SK-N-SH (cell line): Measurements from ENCODE around the gene UMODL1.

ENCODE experiments used
- CTCF ChIP-seq: fragments of 200-600 bp; sonication (generic); IDR thresholded peaks from 2 replicates; pipeline ENCODE4 v1.6.1; 2017; ENCODE audit warnings: antibody characterized with exemption, mild to moderate bottlenecking, moderate library complexity
- IRF3 ChIP-seq: fragments of 150-350 bp; IDR thresholded peaks from 2 replicates; pipeline ENCODE4 v1.6.1; 2016; ENCODE audit warnings: mild to moderate bottlenecking, low read depth, low read length
- MXI1 ChIP-seq: IDR thresholded peaks from 2 replicates; pipeline ENCODE4 v1.6.1; 2012; ENCODE audit warnings: mild to moderate bottlenecking, low read depth, low read length, improper control_type of control experiment
- USF1 ChIP-seq: IDR thresholded peaks from 2 replicates; pipeline ENCODE4 v1.4.0; 2012; ENCODE audit warnings: low read depth, borderline replicate concordance
- ZBTB33 ChIP-seq: IDR thresholded peaks from 2 replicates; pipeline ENCODE4 v1.4.0; 2012; ENCODE audit warnings: low read depth, borderline replicate concordance

GRCh38 chr21:42129300-42130266, 58.5 kb downstream of the UMODL1 start:
- TF ChIP-seq CTCF, result no peak
- TF ChIP-seq IRF3, result no peak
- no peak for TF ChIP-seq MXI1
- no peak for TF ChIP-seq USF1
- TF ChIP-seq ZBTB33, result no peak
